Measurements from ENCODE around the gene DSTN. TPM values are rescaled to one million over a fixed set of nuclear protein-coding genes. Genes with fewer than 3 reads are reported as not detected.

The DSTN gene
- total RNA-seq, 1 donor from 2014 or later, result 149 TPM

- no peak for DNase-seq (ENCODE audit: low read depth)
- no peaks in the 10 kb centered on the region for H3K27me3 ChIP-seq (ENCODE audit: control insufficient read depth, insufficient read depth, low read length)
- no peak overlapping the region for H3K4me3 ChIP-seq (ENCODE audit: low read depth, low read length)
- FAIRE-seq, result no peak
- TF ChIP-seq CTCF (IDR thresholded peaks at IDR 0.05; ENCODE audit: insufficient read depth, low read length, severe bottlenecking), result no peak
- H3K36me3 ChIP-seq (ENCODE audit: control insufficient read depth, insufficient read depth, low read length), result peaks cover 13% of the 10 kb centered on the region
Observed at GRCh38 chr20:17614176-17614811, 44.4 kb downstream of the DSTN start.

GRCh38 chr20:17614812-17615644, 45.2 kb downstream of the DSTN start:
- TF ChIP-seq CTCF (IDR thresholded peaks at IDR 0.05; ENCODE audit: insufficient read depth, low read length, severe bottlenecking), result no peak
- FAIRE-seq (peak; percentile 80), DNase-seq (ENCODE audit: low read depth) (no peak)
- Histone ChIP-seq H3K4me3 (ENCODE audit: low read depth, low read length) (no peak overlapping the region), H3K27me3 (ENCODE audit: control insufficient read depth, insufficient read depth, low read length) (no peaks in the 10 kb centered on the region), H3K36me3 (ENCODE audit: control insufficient read depth, insufficient read depth, low read length) (peaks cover 16% of the 10 kb centered on the region)

GRCh38 chr20:17615645-17616479, 46.0 kb downstream of the DSTN start:
- TF ChIP-seq CTCF (IDR thresholded peaks at IDR 0.05; ENCODE audit: insufficient read depth, low read length, severe bottlenecking), result no peak
- Histone ChIP-seq H3K27me3 (ENCODE audit: control insufficient read depth, insufficient read depth, low read length) (no peaks in the 10 kb centered on the region), H3K36me3 (ENCODE audit: control insufficient read depth, insufficient read depth, low read length) (peaks cover 25% of the 10 kb centered on the region), H3K4me3 (ENCODE audit: low read depth, low read length) (no peak overlapping the region)
- DNase-seq (ENCODE audit: low read depth) (no peak), FAIRE-seq (no peak)

GRCh38 chr20:17616480-17617211, 46.8 kb downstream of the DSTN start:
- TF ChIP-seq CTCF (IDR thresholded peaks at IDR 0.05; ENCODE audit: insufficient read depth, low read length, severe bottlenecking), result no peak
- FAIRE-seq, result no peak
- no peak overlapping the region for H3K4me3 ChIP-seq (ENCODE audit: low read depth, low read length)

GRCh38 chr20:17617212-17617867, 47.5 kb downstream of the DSTN start:
- H3K4me3 ChIP-seq (ENCODE audit: low read depth, low read length), result no peak overlapping the region
- peak; percentile 69 for TF ChIP-seq CTCF (IDR thresholded peaks at IDR 0.05; ENCODE audit: insufficient read depth, low read length, severe bottlenecking)
- H3K27me3 ChIP-seq (ENCODE audit: control insufficient read depth, insufficient read depth, low read length), result no peaks in the 10 kb centered on the region
- DNase-seq (ENCODE audit: low read depth), result no peak
- no peak for FAIRE-seq
- peaks cover 34% of the 10 kb centered on the region for H3K36me3 ChIP-seq (ENCODE audit: control insufficient read depth, insufficient read depth, low read length)

More at GRCh38 chr20:17616480-17617211, 46.8 kb downstream of the DSTN start:
- Histone ChIP-seq H3K27me3 (ENCODE audit: control insufficient read depth, insufficient read depth, low read length) (no peaks in the 10 kb centered on the region), H3K36me3 (ENCODE audit: control insufficient read depth, insufficient read depth, low read length) (peaks cover 29% of the 10 kb centered on the region)
- no peak for DNase-seq (ENCODE audit: low read depth)
